ENCODE results near the gene BAZ1A. TPM values are rescaled to one million over a fixed set of nuclear protein-coding genes. Genes with fewer than 3 reads are reported as not detected.

BAZ1A gene
- total RNA-seq, 4 donors from 2014 or later: 11.6 to 18.5 (median 14.7) TPM

DNA sequence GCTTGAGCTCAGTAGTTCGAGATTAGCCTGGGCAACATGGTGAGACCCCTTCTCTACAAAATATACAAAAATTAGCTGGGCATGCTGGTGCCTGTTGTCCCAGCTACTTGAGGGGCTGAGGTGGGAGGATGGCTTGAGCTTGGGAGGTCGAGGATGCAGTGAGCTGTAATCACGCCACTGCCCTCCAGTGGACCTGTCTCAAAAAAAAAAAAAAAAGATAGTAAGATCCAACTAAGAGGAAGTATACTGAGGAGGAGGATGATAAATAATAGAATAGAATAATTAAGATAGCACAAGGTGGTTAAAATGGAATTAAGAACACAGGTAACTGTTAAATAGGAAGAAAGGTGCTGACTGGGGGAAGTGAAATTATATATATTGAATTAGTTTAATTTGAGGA, 37.0 kb upstream of the BAZ1A start:
- in situ Hi-C loops (cut with MboI; ENCODE audit: low sequenced_read_pairs in 4 of 4) (no loop called here), intact Hi-C loops (cut with DNase I; ENCODE audit: low total_unique reads) (no loop called here)
- DNase-seq: no peak
- no peak for TF ChIP-seq CTCF (IDR thresholded peaks at IDR 0.05 in 4 of 5, conservative IDR thresholded peaks at IDR 0.05 in 1 of 5)
- no peak for TF ChIP-seq POLR2A (IDR thresholded peaks at IDR 0.05)
- Histone ChIP-seq H3K36me3 (no peaks in the 10 kb centered on the region), H3K9me3 (no peaks in the 10 kb centered on the region), H3K27ac (no peak overlapping the region), H3K4me3 (no peak overlapping the region), H3K4me1 (no peaks in the 10 kb centered on the region), H3K27me3 (no peaks in the 10 kb centered on the region)
- no peak for ATAC-seq

DNA sequence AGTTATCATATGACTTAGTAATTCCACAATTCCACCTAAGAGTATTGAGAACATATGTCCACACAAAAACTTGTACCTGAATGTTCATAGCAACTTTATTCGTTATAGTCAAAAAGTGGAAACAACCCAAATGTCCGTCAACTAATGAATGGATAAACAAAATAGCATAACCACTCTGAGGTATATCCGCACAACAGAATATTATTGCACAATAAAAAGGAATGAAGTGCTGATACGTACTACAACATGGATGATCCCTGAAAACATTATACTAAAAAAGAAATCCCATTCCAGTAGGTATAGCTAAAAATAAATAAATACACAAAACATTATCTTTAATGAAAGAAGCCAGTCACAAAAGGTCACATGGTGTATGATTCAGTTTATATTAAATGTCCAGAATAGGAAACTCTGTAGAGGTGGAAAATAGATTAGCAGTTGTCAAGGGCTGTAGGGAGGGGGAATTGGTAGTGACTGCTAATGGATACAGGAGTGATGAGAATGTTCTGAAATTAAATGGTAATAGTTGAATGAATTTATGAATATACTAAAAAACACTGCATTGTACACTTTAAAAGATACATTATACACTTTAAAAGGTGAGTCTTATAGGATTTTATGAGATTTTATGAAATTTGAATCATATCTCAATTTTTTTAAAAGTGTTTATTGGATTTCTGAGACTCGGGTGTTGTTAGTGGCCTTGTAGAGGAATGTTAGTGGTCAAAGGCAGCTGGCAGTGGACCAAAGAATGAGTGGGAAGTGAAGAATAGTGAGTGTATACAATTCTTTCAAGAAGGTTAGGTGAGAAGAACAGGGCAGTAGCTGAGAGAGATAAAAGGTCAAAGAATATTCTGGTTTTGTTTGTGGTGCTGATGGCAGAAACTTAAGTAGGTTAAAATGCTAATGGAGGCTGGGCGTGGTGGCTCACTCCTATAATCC, 36.3 kb upstream of the BAZ1A start:
- in situ Hi-C loops (cut with MboI; ENCODE audit: low sequenced_read_pairs in 4 of 4) (no loop called here), intact Hi-C loops (cut with DNase I; ENCODE audit: low total_unique reads) (no loop called here)
- TF ChIP-seq POLR2A (IDR thresholded peaks at IDR 0.05) (no peak), CTCF (IDR thresholded peaks at IDR 0.05 in 4 of 5, conservative IDR thresholded peaks at IDR 0.05 in 1 of 5) (no peak)
- ATAC-seq (no peak), DNase-seq (no peak)
- H3K4me1 ChIP-seq: no peaks in the 10 kb centered on the region
- H3K9me3 ChIP-seq: no peaks in the 10 kb centered on the region
- H3K36me3 ChIP-seq: no peaks in the 10 kb centered on the region
- H3K27ac ChIP-seq: no peak overlapping the region
- H3K27me3 ChIP-seq: no peaks in the 10 kb centered on the region
- no peak overlapping the region for H3K4me3 ChIP-seq

DNA sequence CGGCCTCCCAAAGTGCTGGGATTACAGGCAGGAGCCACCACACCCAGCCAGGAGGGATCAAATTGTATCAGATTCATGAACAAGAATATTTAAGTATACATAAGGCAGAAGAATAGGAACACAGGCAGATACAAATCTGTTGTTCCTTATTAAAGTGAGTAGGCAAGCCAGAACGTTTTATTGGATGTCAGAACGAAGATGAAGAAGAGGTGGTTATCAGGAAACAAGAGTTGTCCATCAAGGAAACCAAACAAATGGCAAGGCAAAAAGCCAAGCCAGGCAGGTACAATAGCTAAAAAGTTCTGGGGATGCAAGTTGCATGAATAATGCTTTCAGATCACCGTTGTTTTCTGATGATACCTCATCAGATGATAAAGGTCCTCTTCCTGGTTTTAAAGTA, 31.1 kb upstream of the BAZ1A start:
- no peak for DNase-seq
- no peak overlapping the region for H3K4me3 ChIP-seq
- no peaks in the 10 kb centered on the region for H3K36me3 ChIP-seq
- in situ Hi-C loops (cut with MboI; ENCODE audit: low sequenced_read_pairs in 4 of 4): no loop called here
- no peaks in the 10 kb centered on the region for H3K4me1 ChIP-seq
- H3K27me3 ChIP-seq: no peaks in the 10 kb centered on the region
- no peak overlapping the region for H3K27ac ChIP-seq
- no peak for TF ChIP-seq POLR2A (IDR thresholded peaks at IDR 0.05)
- TF ChIP-seq CTCF (IDR thresholded peaks at IDR 0.05 in 4 of 5, conservative IDR thresholded peaks at IDR 0.05 in 1 of 5): no peak
- no peaks in the 10 kb centered on the region for H3K9me3 ChIP-seq
- ATAC-seq: no peak
- intact Hi-C loops (cut with DNase I; ENCODE audit: low total_unique reads): no loop called here

- Histone ChIP-seq H3K27me3 (no peaks in the 10 kb centered on the region), H3K27ac (no peak overlapping the region), H3K36me3 (no peaks in the 10 kb centered on the region), H3K4me3 (no peak overlapping the region), H3K4me1 (no peaks in the 10 kb centered on the region), H3K9me3 (no peaks in the 10 kb centered on the region)
- DNase-seq (no peak), ATAC-seq (no peak)
- in situ Hi-C loops (cut with MboI; ENCODE audit: low sequenced_read_pairs in 4 of 4) (no loop called here), intact Hi-C loops (cut with DNase I; ENCODE audit: low total_unique reads) (no loop called here)
- TF ChIP-seq CTCF (IDR thresholded peaks at IDR 0.05 in 4 of 5, conservative IDR thresholded peaks at IDR 0.05 in 1 of 5): no peak
- TF ChIP-seq POLR2A (IDR thresholded peaks at IDR 0.05): no peak
These were observed 20.1 kb upstream of the BAZ1A start for GRCh38 chr14:34895277-34895676.
